Right lobe of liver (tissue), 6 donors: ENCODE data around the gene CPNE9. TPM values are rescaled to one million over a fixed set of nuclear protein-coding genes. Genes with fewer than 3 reads are reported as not detected.

ENCODE experiments used
- ATAC-seq, 4 donors: fragments of 200-7000 bp; cut with Tn5 transposase; one replicate each; pipeline ENCODE4 v1.9.1; 2020; ENCODE audit warnings: mild to moderate bottlenecking in 4 of 4, moderate library complexity in 4 of 4
- DNase-seq, 3 donors: peaks; one replicate each; pipeline ENCODE4 v3.0.0-alpha.2; 2020
- H3K27ac ChIP-seq, 3 donors: fragments of 200-600 bp; one replicate each; pipeline ENCODE4 v1.8.0; 2022
- H3K27me3 ChIP-seq, 2 donors: fragments of 200-600 bp; one replicate each; pipeline ENCODE4 v1.8.0; 2022
- H3K36me3 ChIP-seq, 4 donors: fragments of 200-600 bp; sonication (generic) in 1 of 4; one replicate each; pipeline versions ENCODE4 v1.5.1 to v1.8.0; 2017 to 2022; ENCODE audit warnings: control low read depth in 1 of 4
- H3K4me1 ChIP-seq, 4 donors: fragments of 200-600 bp; sonication (generic) in 1 of 4; one replicate each; pipeline versions ENCODE4 v1.5.1 to v1.8.0; 2017 to 2022; ENCODE audit warnings: control low read depth in 1 of 4
- H3K4me3 ChIP-seq, 3 donors: fragments of 200-600 bp; one replicate each; pipeline ENCODE4 v1.8.0; 2022
- H3K9me3 ChIP-seq, 4 donors: fragments of 200-600 bp; sonication (generic) in 1 of 4; one replicate each; pipeline versions ENCODE4 v1.5.1 to v1.8.0; 2017 to 2022; ENCODE audit warnings: control low read depth in 1 of 4
- POLR2A ChIP-seq: fragments of 450-650 bp; IDR thresholded peaks from one replicate; pipeline ENCODE4 v1.6.1; 2017; ENCODE audit warnings: antibody characterized with exemption, mild to moderate bottlenecking
- WGBS: methylation state at CpG from one replicate; pipeline ENCODE4 v1.1.6; 2018; ENCODE audit warnings: low coverage, low lambda C conversion rate; ENCODE audit not compliant: insufficient coverage; ENCODE audit errors: missing lambda C conversion rate; 5-methylcytosine and 5-hydroxymethylcytosine counted together
- intact Hi-C, 2 donors: fragments of 100-400 bp; cut with DNase I; formaldehyde crosslinking; loops; one replicate each; pipeline versions ENCODE4 v1.11.2 to v1.14.1; 2022
- total RNA-seq, 6 experiments: library from RNA; depleted of rRNA in 2 of 6; stranded (reverse); fragments of >200 nt in 2 of 6; fragmentation: NEBNext Ultra II Directional in 3 of 6; extraction: Animal tissue kit (Norgen Biotek cat#: 25700) in 3 of 6; gene quantifications; one replicate each; pipeline versions ENCODE4 v1.1.0 to v1.2.4, GENCODE V29; 2016 to 2023
- TF ChIP-seq, protein P1 (sequence below), 4 donors: fragments of 200-600 bp in 3 of 4; fragments of 450-650 bp in 1 of 4; IDR thresholded peaks; one replicate each; pipeline versions ENCODE4 v1.5.1 to v1.8.0; 2016 to 2022; ENCODE audit warnings: antibody characterized with exemption in 4 of 4, mild to moderate bottlenecking in 2 of 4
- donor health status: DM: no; HTN: yes; CAD: no.
- donor health status: DM: no; HTN: no; CAD: no.
- donor health status: DM: no; HTN: no; CAD: no.
- donor health status: DM: no; HTN: yes; CAD: no.
- donor health status: DM: no; HTN: yes; CAD: no.

Gene CPNE9
- total RNA-seq, 6 experiments from 2014 or later: not detected

- no peaks in the 10 kb centered on the region for H3K27me3 ChIP-seq
- H3K9me3 ChIP-seq: no peaks in the 10 kb centered on the region
- intact Hi-C loops: no loop called here
- peaks cover 0 to 10% (median 3%) of the 10 kb centered on the region in 4 donors for H3K4me1 ChIP-seq
- 100% methylated on average over 1 of the region's 8 CpGs for WGBS
- H3K27ac ChIP-seq: no peak overlapping the region
- H3K4me3 ChIP-seq: no peak overlapping the region
- DNase-seq (no peak), ATAC-seq (no peak)
- TF ChIP-seq, protein P1, sequence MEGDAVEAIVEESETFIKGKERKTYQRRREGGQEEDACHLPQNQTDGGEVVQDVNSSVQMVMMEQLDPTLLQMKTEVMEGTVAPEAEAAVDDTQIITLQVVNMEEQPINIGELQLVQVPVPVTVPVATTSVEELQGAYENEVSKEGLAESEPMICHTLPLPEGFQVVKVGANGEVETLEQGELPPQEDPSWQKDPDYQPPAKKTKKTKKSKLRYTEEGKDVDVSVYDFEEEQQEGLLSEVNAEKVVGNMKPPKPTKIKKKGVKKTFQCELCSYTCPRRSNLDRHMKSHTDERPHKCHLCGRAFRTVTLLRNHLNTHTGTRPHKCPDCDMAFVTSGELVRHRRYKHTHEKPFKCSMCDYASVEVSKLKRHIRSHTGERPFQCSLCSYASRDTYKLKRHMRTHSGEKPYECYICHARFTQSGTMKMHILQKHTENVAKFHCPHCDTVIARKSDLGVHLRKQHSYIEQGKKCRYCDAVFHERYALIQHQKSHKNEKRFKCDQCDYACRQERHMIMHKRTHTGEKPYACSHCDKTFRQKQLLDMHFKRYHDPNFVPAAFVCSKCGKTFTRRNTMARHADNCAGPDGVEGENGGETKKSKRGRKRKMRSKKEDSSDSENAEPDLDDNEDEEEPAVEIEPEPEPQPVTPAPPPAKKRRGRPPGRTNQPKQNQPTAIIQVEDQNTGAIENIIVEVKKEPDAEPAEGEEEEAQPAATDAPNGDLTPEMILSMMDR (IDR thresholded peaks at IDR 0.05): no peak
- TF ChIP-seq POLR2A: no peak
- H3K36me3 ChIP-seq: peaks cover 0 to 64% (median 29%) of the 10 kb centered on the region in 4 donors
Measured at GRCh38 chr3:9747267-9747666, 43.6 kb downstream of the CPNE9 start.

DNA sequence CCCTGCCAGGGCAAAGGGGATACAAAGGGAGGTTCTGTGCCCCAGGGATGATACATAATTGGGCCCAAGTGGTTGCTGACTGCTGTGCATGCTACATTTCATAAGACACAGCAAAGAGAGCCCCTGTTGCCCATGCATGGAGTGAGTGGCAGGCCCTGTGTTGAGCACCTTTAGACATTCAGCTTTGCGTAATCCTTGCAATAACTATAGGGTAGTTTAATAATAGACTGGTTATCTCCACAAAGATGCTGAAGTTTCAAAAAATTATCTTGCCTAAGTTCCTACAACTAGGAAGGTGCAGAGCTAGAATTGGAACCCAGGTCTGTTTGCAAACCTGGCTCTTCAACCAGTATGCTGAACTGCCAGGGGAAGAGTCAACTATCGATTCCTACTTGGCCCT lies 44.4 kb downstream of the CPNE9 start:
- DNase-seq: no peak
- Histone ChIP-seq H3K27ac (no peak overlapping the region), H3K9me3 (no peaks in the 10 kb centered on the region), H3K4me3 (no peak overlapping the region), H3K27me3 (no peaks in the 10 kb centered on the region), H3K36me3 (peaks cover 0 to 62% (median 30%) of the 10 kb centered on the region in 4 donors), H3K4me1 (peaks cover 0 to 10% (median 3%) of the 10 kb centered on the region in 4 donors)
- WGBS: 100% methylated on average over 1 of the region's 2 CpGs
- TF ChIP-seq, protein P1 (IDR thresholded peaks at IDR 0.05): no peak
- TF ChIP-seq POLR2A: no peak
- intact Hi-C loops: no loop called here
- no peak for ATAC-seq

- Histone ChIP-seq H3K36me3 (peaks cover 0 to 50% (median 23%) of the 10 kb centered on the region in 4 donors), H3K9me3 (no peaks in the 10 kb centered on the region), H3K27me3 (no peaks in the 10 kb centered on the region), H3K4me3 (peak overlapping the region; percentile 59 to 72 (median 61)), H3K27ac (peak overlapping the region; percentile 41 to 75 (median 66)), H3K4me1 (peaks cover 0 to 10% (median 3%) of the 10 kb centered on the region in 4 donors)
- TF ChIP-seq, protein P1 (IDR thresholded peaks at IDR 0.05): no peak
- TF ChIP-seq POLR2A: no peak
- DNase-seq (no peak), ATAC-seq (peak in 1 of 4 donors; percentile 40)
- intact Hi-C loops: no loop called here
- WGBS: 5% methylated on average over 19 of the region's 19 CpGs
Measured at GRCh38 chr3:9749296-9749644, 45.6 kb downstream of the CPNE9 start.

DNA sequence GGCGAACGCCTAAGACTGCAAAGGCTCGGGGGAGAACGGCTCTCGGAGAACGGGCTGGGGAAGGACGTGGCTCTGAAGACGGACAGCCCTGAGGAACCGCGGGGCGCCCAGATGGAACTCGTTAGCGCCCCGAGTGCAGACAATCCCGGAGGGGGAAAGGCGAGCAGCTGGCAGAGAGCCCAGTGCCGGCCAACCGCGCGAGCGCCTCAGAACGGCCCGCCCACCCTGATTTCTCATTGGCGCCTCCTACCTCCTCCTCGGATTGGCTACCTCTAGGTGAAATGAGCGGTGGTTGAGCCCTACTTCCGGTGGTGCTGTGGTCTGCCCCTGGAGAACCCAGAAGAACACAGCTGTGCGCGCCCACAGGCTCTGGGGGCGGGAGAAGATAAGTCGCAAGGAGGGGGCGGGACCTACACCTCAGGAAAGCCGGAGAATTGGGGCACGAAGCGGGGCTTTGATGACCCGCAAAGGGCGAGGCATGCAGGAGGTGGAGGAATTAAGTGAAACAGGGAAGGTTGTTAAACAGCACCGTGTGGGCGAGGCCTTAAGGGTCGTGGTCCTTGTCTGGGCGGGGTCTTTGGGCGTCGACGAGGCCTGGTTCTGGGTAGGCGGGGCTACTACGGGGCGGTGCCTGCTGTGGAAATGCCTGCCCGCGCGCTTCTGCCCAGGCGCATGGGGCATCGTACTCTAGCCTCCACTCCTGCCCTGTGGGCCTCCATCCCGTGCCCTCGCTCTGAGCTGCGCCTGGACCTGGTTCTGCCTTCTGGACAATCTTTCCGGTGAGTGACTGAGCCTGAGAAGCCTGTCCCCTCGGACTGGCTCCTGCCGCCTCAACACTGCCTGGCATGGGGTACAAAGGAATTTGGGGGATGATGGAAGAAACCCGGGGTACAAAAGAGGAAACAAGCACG lies 46.3 kb downstream of the CPNE9 start, which contains the start of gene OGG1:
TSS of gene OGG1 (plus strand) at position 308 of the 911 bp plus-strand sequence. CDS start at position 643, 335 bp downstream.
- intact Hi-C loops: no loop called here
- Histone ChIP-seq H3K36me3 (peaks cover 0 to 43% (median 19%) of the 10 kb centered on the region in 4 donors), H3K4me3 (peak within 1 kb of the TSS; percentile 59 to 72 (median 61)), H3K9me3 (no peaks in the 10 kb centered on the region), H3K27me3 (no peaks in the 10 kb centered on the region), H3K27ac (peak within 1 kb of the TSS; percentile 58 to 75 (median 68)), H3K4me1 (peaks cover 0 to 10% (median 3%) of the 10 kb centered on the region in 4 donors)
- DNase-seq (peak; percentile 98 to 99 (median 98)), ATAC-seq (peak; percentile 94 to 97 (median 94))
- peak; percentile 56 for TF ChIP-seq POLR2A
- TF ChIP-seq, protein P1 (IDR thresholded peaks at IDR 0.05): peak in 2 of 4 donors; percentile 12 to 19
- WGBS: 1% methylated on average over 31 of the region's 60 CpGs
